HuH-7.5 (cell line): Measurements from ENCODE around the gene PARD3B.

Source experiments
- DNase-seq: peaks from one replicate; pipeline ENCODE4 v3.0.0; 2011; ENCODE audit warnings: low spot score

Gene PARD3B

GRCh38 chr2:204896146-204896545 lies 350.9 kb downstream of the PARD3B start:
- no peak for DNase-seq

DNA sequence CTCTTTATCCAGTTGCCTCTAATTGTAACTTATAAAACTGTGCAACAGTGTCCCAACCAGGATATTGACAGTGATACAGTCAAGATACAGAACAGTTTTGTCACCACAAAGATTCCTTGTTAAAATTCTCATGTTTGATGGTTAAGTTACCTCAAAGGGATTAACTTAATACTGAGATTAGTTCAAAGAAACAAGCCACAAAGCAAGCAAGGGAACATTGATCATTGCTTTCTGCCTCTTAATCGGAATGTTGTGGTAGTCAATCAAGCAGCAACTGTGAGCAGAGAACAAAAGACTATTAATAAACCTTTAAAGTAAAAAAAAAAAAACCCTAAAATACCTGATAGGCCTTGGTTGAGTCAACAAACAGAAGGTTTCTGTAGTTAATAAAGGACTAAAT lies 352.3 kb downstream of the PARD3B start:
- DNase-seq: no peak

GRCh38 chr2:204898928-204899640 lies 353.8 kb downstream of the PARD3B start:
- DNase-seq: no peak

DNA sequence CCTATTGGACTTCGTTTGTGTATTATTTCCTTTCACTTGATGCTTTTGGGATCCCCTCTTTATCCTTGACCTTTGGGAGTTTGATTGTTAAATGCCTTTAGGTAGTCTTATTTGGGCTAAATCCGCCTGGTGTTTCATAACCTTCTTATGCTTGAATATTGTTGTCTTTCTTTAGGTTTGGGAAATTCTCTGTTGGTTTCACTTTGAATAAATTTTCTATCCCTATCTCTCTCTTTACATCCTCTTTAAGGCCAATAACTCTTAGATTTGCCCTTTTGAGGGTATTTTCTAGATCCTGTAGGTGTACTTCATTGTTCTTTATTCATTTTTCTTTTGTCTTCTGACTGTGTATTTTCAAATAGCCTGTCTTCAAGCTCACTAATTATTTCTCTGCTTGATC lies 354.7 kb downstream of the PARD3B start:
- DNase-seq: no peak

DNA sequence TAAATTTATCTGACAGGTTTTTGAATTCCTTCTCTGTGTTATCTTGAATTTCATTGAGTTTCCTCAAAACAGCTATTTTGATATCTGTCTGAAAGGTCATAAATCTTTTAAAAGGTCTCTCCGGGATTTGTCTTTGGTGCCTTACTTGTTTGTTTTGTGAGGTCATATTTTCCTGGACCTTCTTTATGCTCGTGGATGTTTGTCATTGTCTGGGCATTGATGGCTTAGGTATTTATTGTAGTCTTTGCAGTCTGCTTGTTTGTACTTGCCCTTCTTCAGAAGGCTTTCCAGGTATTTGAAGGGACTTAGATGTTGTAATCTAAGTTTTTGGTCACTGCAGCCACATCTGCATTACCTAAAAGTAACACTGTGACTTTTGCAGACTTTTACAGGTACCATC lies 355.2 kb downstream of the PARD3B start:
- DNase-seq: peak; percentile 13

DNA sequence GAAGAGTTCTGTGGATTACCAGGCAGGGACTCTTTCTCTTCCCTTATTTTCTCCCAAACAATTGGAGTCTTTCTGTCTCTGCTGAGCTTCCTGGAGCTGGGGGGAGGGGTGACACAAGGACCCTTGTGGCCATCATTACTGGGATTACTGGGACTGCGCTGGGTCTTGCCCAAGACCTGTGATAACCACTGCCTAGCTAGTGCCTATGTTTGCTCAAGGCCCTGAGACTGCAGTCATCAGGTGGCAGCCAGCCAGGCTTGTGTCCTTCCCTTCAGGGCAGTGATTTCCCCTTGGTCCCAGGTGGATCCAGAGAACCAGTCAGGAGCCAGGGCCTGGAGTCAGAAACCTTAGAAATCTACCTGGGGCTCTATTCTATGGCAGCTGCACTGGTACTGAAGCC lies 355.6 kb downstream of the PARD3B start:
- DNase-seq: peak; percentile 29

GRCh38 chr2:204901591-204901990 lies 356.3 kb downstream of the PARD3B start:
- no peak for DNase-seq

GRCh38 chr2:204909791-204910190 lies 364.5 kb downstream of the PARD3B start:
- no peak for DNase-seq

- no peak for DNase-seq
These were observed 368.0 kb downstream of the PARD3B start for GRCh38 chr2:204913312-204913711.

GRCh38 chr2:204913854-204914464 lies 368.7 kb downstream of the PARD3B start:
- DNase-seq: no peak

DNA sequence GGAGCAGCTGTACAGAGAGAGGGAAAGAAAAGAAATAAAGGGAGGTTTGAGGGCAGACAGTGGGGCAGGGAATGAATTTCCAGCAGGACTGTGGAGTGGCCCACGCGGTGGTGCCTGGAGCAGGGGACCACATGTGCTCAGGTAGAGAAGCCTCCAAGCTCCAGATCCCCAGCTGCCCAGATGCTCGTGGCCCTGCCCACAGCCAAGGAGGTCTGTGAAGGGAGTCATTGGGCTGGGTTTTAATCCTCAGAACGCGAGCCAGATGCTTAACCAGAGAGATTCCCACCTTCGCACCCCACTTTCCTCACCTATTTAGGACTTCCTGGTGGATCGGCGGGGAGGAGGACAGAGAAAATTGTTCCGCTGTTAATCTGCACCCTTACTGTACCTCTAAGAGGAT lies 369.4 kb downstream of the PARD3B start:
- no peak for DNase-seq

GRCh38 chr2:204917089-204917701 lies 371.9 kb downstream of the PARD3B start:
- no peak for DNase-seq

GRCh38 chr2:204920776-204921175 lies 375.5 kb downstream of the PARD3B start:
- DNase-seq: no peak

DNA sequence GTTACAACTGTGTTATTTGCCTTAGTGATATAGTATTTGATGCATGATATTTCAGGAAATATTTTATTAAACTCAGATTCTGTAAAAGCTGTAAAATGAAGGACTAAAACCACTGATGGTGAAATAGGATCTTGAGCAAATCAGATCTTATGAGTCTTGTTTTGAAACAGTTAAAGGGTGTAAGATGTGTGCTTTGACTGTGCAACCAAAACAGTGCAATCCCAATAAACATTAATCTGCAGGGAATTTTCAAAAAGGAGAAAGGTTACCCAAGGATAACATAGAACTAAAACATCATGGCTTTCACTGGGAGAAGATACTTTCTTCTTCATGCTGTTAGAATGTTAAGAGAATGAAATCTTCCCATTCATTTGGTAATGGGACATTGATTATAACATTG lies 378.7 kb downstream of the PARD3B start:
- DNase-seq: no peak

GRCh38 chr2:204931562-204931961 lies 386.3 kb downstream of the PARD3B start:
- no peak for DNase-seq

GRCh38 chr2:204933735-204934374 lies 388.6 kb downstream of the PARD3B start:
- DNase-seq: no peak

- no peak for DNase-seq
These were observed 399.7 kb downstream of the PARD3B start for GRCh38 chr2:204944927-204945326.

DNA sequence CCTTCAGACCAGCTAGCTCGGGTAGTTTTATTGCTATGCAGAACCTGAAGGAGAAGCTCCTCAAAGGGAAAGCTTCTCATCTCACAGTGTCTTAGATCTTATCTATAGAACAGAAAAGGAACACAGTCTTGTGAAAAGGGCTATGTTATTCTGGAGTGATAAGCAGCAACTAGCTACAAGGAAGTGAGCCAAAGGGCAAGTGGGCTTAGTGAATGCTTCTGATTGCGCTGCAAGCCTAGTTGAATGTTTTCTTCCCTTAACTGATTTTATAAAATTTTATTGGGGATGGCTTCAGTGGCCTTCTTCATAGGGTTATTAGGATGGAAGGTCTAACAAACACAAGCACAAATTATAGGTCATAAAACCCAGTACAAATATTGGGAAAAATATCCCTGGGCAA lies 400.1 kb downstream of the PARD3B start:
- no peak for DNase-seq

DNA sequence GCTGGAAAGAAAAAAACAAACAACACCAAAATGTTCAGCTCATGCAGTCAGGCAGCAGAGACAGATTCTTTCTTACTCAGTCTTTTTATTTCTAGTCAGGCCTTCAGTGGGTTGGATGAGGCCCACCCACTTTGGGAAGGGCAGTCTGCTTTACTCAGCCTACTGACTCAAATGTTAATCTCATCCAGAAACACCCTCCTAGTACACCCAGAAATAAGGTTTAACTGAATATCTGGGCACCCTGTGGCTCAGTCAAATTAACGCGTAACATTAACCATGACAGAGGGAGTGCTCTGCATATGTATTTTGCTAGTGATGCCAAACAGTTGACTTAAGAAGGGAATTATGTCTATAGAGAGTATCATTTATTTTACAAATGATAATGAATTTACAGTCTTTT lies 401.6 kb downstream of the PARD3B start:
- no peak for DNase-seq

GRCh38 chr2:204947405-204947804 lies 402.1 kb downstream of the PARD3B start:
- peak; percentile 8 for DNase-seq

- DNase-seq: no peak
These were observed 402.9 kb downstream of the PARD3B start for GRCh38 chr2:204948024-204948763.

DNA sequence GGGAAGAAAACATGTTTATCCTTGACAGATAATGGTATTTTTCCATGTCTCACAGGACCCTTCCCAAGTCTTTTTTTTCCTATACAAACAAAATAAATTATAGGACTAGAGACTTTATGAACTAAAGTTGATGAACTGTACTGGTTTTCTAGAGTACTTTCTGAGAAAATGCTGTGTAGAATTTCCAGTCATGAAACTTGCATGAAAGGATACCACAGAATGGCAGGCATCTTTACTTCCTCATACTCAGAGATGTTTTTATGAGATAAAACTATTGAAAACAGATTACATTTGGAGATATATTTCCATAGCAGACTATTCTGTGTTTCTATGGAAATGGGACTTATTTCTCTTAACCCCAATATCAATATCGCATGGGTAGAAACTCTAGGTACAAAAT lies 403.5 kb downstream of the PARD3B start:
- DNase-seq: no peak
